Mesendoderm (in vitro differentiated cells): ENCODE results near the gene FLCN. TPM values are rescaled to one million over a fixed set of nuclear protein-coding genes. Genes with fewer than 3 reads are reported as not detected.
"Not testable (repeated sequence)": the region's sequence is repeated elsewhere in the genome, so short reads cannot be mapped to it uniquely, and the experiment has no call there.

Experiments
- DNase-seq: peaks from one replicate; pipeline ENCODE4 v3.0.0; 2013
- H2AK5ac ChIP-seq: 2 replicates; pipeline ENCODE4 v1.6.1; 2013; ENCODE audit warnings: low read length, inconsistent platforms
- H2BK120ac ChIP-seq: 2 replicates; pipeline ENCODE4 v1.6.1; 2013; ENCODE audit warnings: low read depth, mild to moderate bottlenecking, low read length, moderate library complexity, mixed read lengths
- H2BK15ac ChIP-seq: replicated peaks from 2 replicates; pipeline ENCODE4 v1.6.1; 2013; ENCODE audit warnings: low read depth, mild to moderate bottlenecking, moderate library complexity
- H2BK5ac ChIP-seq: 2 replicates; pipeline ENCODE4 v1.6.1; 2013; ENCODE audit warnings: low read length, inconsistent platforms
- H3K18ac ChIP-seq: 2 replicates; pipeline ENCODE4 v1.6.1; 2013; ENCODE audit warnings: mild to moderate bottlenecking, low read length, mixed read lengths
- H3K23ac ChIP-seq: one replicate; pipeline ENCODE4 v1.6.1; 2013; ENCODE audit warnings: low read length
- H3K27ac ChIP-seq: 2 replicates; pipeline ENCODE4 v1.5.1; 2013; ENCODE audit warnings: low read depth, mild to moderate bottlenecking, inconsistent platforms, low read length, moderate library complexity
- H3K27me3 ChIP-seq: 2 replicates; pipeline ENCODE4 v1.6.1; 2013; ENCODE audit warnings: low read length, control low read depth, mild to moderate bottlenecking, inconsistent platforms; ENCODE audit not compliant: insufficient read depth, poor library complexity
- H3K36me3 ChIP-seq: 2 replicates; pipeline ENCODE4 v1.6.1; 2013; ENCODE audit warnings: low read length, inconsistent platforms; ENCODE audit not compliant: control insufficient read depth, insufficient read depth
- H3K4ac ChIP-seq: one replicate; pipeline ENCODE4 v1.6.1; 2013; ENCODE audit warnings: low read depth, mild to moderate bottlenecking, low read length, moderate library complexity
- H3K4me1 ChIP-seq: 2 replicates; pipeline ENCODE4 v1.6.1; 2013; ENCODE audit warnings: low read depth, low read length, inconsistent platforms; ENCODE audit not compliant: control insufficient read depth
- H3K4me2 ChIP-seq: 2 replicates; pipeline ENCODE4 v1.6.1; 2013; ENCODE audit warnings: low read length
- H3K4me3 ChIP-seq: 2 replicates; pipeline ENCODE4 v1.5.1; 2013; ENCODE audit warnings: mild to moderate bottlenecking, low read length
- H3K56ac ChIP-seq: one replicate; pipeline ENCODE4 v1.6.1; 2013; ENCODE audit warnings: low read length
- H3K79me1 ChIP-seq: 2 replicates; pipeline ENCODE4 v1.6.1; 2013; ENCODE audit warnings: low read length, inconsistent platforms
- H3K79me2 ChIP-seq: 2 replicates; pipeline ENCODE4 v1.6.1; 2013; ENCODE audit warnings: mild to moderate bottlenecking, low read length; ENCODE audit not compliant: control insufficient read depth, insufficient read depth
- H3K9ac ChIP-seq: 2 replicates; pipeline ENCODE4 v1.6.1; 2013; ENCODE audit warnings: low read length, inconsistent platforms
- H4K5ac ChIP-seq: one replicate; pipeline ENCODE4 v1.6.1; 2013; ENCODE audit warnings: low read length
- H4K8ac ChIP-seq: one replicate; pipeline ENCODE4 v1.6.1; 2013; ENCODE audit warnings: low read depth, mild to moderate bottlenecking, control low read depth, low read length, moderate library complexity
- WGBS: extraction: QIAGEN DNeasy Blood & Tissue Kit; methylation state at CpG from one replicate; pipeline ENCODE4 v1.1.7; 2013; ENCODE audit warnings: low lambda C conversion rate, missing lambda C conversion rate; ENCODE audit not compliant: insufficient coverage; ENCODE audit errors: extremely low coverage; 5-methylcytosine and 5-hydroxymethylcytosine counted together
- polyA plus RNA-seq, 2 experiments: library from polyadenylated mRNA; stranded (reverse); fragments of 200-250 nt; gene quantifications; one replicate each; pipeline ENCODE4 v1.2.3, GENCODE V29; 2013

The FLCN gene
- polyA plus RNA-seq (2013, experiment 1 of 2) = 7.8 TPM
- polyA plus RNA-seq (2013, experiment 2 of 2) = 7.5 TPM

DNA sequence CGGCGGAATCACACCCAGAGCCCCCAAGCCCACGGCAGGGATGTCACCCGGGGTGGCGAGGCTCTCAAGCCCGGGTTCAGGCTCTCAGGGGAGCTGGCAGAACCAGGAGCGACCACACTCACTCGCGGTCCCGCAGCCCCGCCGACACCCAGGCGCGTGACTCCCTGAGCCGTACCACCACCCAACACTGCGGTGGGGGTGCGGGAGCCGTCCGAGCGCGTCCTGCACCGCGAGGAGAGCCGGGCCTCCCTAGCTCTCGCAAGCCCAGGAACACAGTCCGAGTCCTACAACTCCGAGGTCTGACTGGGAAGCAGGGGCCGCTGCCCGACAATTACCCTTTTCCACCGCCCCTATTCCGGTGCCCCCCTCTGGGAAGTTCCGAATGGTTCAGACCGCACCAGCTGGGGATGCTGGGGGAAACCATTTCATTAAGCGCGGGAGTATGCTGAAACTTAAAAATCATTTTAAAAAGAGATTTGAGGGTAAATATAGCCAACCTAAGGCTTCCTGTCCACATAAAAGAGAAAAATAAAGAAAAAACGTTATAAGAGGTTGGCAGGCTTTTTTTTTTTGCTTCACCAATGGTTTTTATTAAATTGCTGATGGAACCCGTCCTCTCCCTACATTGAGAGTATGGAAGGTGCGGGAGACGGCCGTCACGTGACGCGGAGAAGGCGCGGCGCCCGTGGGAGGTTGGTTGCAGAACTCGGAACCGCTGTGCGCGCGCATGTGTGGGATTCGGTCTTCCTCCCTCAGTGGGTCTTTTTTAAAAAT, at the start of gene FLCN:
FLCN (minus strand) TSS at position 143 of the 774 bp plus-strand sequence. CDS start 9,031 bp downstream, outside the sequence.
- Histone ChIP-seq H3K18ac (peak within 1 kb of the TSS; percentile 91), H4K5ac (no peak within 1 kb of the TSS), H3K27me3 (no peaks in the 10 kb centered on the region), H3K23ac (peak within 1 kb of the TSS; percentile 80), H3K27ac (peak within 1 kb of the TSS; percentile 34), H3K4me2 (peak within 1 kb of the TSS; percentile 73), H4K8ac (no peak within 1 kb of the TSS), H3K79me1 (peaks cover 13% of the 10 kb centered on the region), H2BK5ac (peak within 1 kb of the TSS; percentile 99), H3K9ac (peak within 1 kb of the TSS; percentile 86), H2BK15ac (no peak within 1 kb of the TSS), H3K4me1 (peaks cover 8% of the 10 kb centered on the region), H3K4ac (no peak within 1 kb of the TSS), H3K4me3 (peak within 1 kb of the TSS; percentile 66), H3K36me3 (no peaks in the 10 kb centered on the region), H2AK5ac (no peak within 1 kb of the TSS), H3K79me2 (peaks cover 13% of the 10 kb centered on the region), H3K56ac (peak within 1 kb of the TSS; percentile 99), H2BK120ac (no peak within 1 kb of the TSS)
- WGBS = no CpG with 5 or more reads among the region's 53 CpGs
- DNase-seq = peak; percentile 88

- Histone ChIP-seq H3K9ac (no peak overlapping the region), H2AK5ac (no peak overlapping the region)
- no CpG with 5 or more reads among the region's 5 CpGs for WGBS
Observed at GRCh38 chr17:17285951-17286350, 49.0 kb upstream of the FLCN start.

DNA sequence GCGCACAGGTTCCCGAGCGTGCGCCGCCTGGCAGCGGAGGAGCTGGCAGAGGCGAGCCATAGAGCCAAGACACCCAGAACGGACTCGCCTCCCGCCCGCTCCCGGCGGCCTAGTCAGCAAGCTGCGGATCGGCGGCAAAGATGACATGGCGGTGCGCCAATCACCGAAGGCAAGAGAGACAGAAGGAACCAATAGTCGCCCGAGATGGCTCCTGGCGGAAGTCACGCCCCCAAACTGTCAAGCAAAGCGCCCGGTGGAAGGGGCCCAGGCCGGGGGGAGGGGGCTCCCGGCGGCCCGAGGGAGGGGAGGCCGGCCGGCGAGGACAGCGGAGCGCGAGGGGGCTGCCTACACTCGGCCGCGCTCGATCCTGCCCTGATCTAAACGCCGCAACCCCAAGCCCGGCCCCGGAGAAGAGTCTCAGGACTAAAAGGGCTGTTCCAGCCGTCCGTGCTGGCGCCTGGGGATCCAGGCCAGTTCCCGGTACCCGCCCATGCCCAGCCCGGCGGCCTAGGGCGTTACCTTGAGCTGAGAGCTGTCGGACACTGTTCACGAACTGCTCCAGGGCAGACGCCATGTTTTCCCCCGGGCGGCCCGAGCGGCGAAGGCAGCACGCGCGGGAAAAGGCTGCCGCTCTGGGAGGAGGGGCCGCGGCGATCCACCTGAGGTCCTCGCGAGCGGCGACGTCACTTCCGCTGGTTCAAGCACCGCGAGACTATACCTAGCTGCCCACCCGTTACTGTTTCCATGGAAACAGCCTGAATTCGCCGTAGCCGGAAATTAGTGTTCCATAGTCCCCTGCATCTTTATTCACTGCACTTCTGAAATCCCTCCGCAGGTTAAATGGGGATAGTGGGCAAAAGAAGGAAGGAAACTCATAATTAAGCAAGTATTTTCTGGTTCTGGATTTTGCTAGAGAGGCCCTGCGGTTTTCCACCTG, 43.9 kb upstream of the FLCN start, which contains the start of gene COPS3:
COPS3 (minus strand) TSS at position 634 of the 937 bp plus-strand sequence; CDS start at position 574, 60 bp downstream.
- no peak within 1 kb of the TSS for H2BK120ac ChIP-seq
- DNase-seq = peak; percentile 99
- peak within 1 kb of the TSS; percentile 98 for H3K56ac ChIP-seq
- H3K4ac ChIP-seq = peak within 1 kb of the TSS; percentile 65
- H3K9ac ChIP-seq = peak within 1 kb of the TSS; percentile 99
- peaks cover 2% of the 10 kb centered on the region for H3K4me1 ChIP-seq
- no CpG with 5 or more reads among the region's 80 CpGs for WGBS
- peak within 1 kb of the TSS; percentile 90 for H3K4me2 ChIP-seq
- no peaks in the 10 kb centered on the region for H3K27me3 ChIP-seq
- H3K23ac ChIP-seq = peak within 1 kb of the TSS; percentile 76
- no peak within 1 kb of the TSS for H2BK15ac ChIP-seq
- peak within 1 kb of the TSS; percentile 64 for H3K27ac ChIP-seq
- H3K79me1 ChIP-seq = peaks cover 12% of the 10 kb centered on the region
- peak within 1 kb of the TSS; percentile 67 for H2BK5ac ChIP-seq
- peak within 1 kb of the TSS; percentile 95 for H4K5ac ChIP-seq
- peaks cover 1% of the 10 kb centered on the region for H3K36me3 ChIP-seq
- H3K18ac ChIP-seq = peak within 1 kb of the TSS; percentile 91
- peak within 1 kb of the TSS; percentile 97 for H3K4me3 ChIP-seq
- H4K8ac ChIP-seq = peak within 1 kb of the TSS; percentile 17
- no peak within 1 kb of the TSS for H2AK5ac ChIP-seq
- H3K79me2 ChIP-seq = peaks cover 36% of the 10 kb centered on the region

More at GRCh38 chr17:17285951-17286350, 49.0 kb upstream of the FLCN start:
- H3K79me2 ChIP-seq = no peaks in the 10 kb centered on the region
- H3K79me1 ChIP-seq = no peaks in the 10 kb centered on the region
- H4K5ac ChIP-seq = no peak overlapping the region
- no peaks in the 10 kb centered on the region for H3K27me3 ChIP-seq
- H3K36me3 ChIP-seq = no peaks in the 10 kb centered on the region
- no peak overlapping the region for H2BK5ac ChIP-seq
- H3K27ac ChIP-seq = no peak overlapping the region
- no peak overlapping the region for H3K4me3 ChIP-seq
- no peak for DNase-seq
- H3K4me2 ChIP-seq = no peak overlapping the region
- H3K4me1 ChIP-seq = peaks cover 2% of the 10 kb centered on the region
- no peak overlapping the region for H3K4ac ChIP-seq
- H3K56ac ChIP-seq = no peak overlapping the region
- H3K23ac ChIP-seq = no peak overlapping the region
- no peak overlapping the region for H4K8ac ChIP-seq
- H3K18ac ChIP-seq = no peak overlapping the region
- H2BK120ac ChIP-seq = no peak overlapping the region
- H2BK15ac ChIP-seq = no peak overlapping the region

DNA sequence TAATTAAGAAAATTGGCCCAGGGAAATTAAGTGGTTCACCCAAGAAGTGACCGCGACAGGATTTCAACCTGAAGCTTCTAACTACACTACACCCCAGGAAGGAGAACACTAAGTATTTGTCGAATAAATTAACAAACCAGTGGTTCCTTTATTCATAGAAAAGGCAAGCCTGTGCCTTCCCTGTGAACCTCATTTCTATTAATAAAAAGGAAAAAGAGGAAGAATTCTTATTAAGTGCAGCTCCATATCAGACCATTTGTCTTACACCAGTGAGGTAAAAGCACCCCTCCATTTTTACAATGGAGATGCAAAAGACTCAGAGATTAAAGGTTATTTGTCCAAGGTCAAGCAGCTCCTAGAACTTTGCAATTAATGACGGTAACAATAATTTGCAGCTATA, 42.3 kb upstream of the FLCN start:
- Histone ChIP-seq H3K4me2 (peak overlapping the region; percentile 58), H4K8ac (no peak overlapping the region), H2BK5ac (no peak overlapping the region), H3K79me1 (peaks cover 14% of the 10 kb centered on the region), H3K4me1 (peaks cover 2% of the 10 kb centered on the region), H2AK5ac (no peak overlapping the region), H3K18ac (no peak overlapping the region), H3K36me3 (peaks cover 2% of the 10 kb centered on the region), H3K23ac (no peak overlapping the region), H3K27ac (no peak overlapping the region), H4K5ac (no peak overlapping the region), H3K9ac (peak overlapping the region; percentile 82), H3K56ac (no peak overlapping the region), H2BK15ac (no peak overlapping the region), H3K79me2 (peaks cover 39% of the 10 kb centered on the region), H3K4me3 (no peak overlapping the region), H3K4ac (no peak overlapping the region), H2BK120ac (no peak overlapping the region), H3K27me3 (no peaks in the 10 kb centered on the region)
- DNase-seq = no peak
- no CpG with 5 or more reads among the region's 4 CpGs for WGBS

- H2AK5ac ChIP-seq, H3K4ac ChIP-seq, H3K56ac ChIP-seq, H3K18ac ChIP-seq, H3K4me1 ChIP-seq, H3K27ac ChIP-seq, H3K4me3 ChIP-seq, H3K4me2 ChIP-seq, H2BK5ac ChIP-seq, H3K36me3 ChIP-seq, H4K5ac ChIP-seq, H3K27me3 ChIP-seq, H2BK120ac ChIP-seq, H3K23ac ChIP-seq, H3K9ac ChIP-seq, H4K8ac ChIP-seq, DNase-seq, H2BK15ac ChIP-seq: not testable (repeated sequence)
- Histone ChIP-seq H3K79me2 (peaks cover 39% of the 10 kb centered on the region), H3K79me1 (peaks cover 16% of the 10 kb centered on the region)
- no CpG with 5 or more reads among the region's 5 CpGs for WGBS
Observed at GRCh38 chr17:17277431-17277830, 40.5 kb upstream of the FLCN start.
